Liver (tissue), 9 donors: ENCODE data around the gene CCDC30. TPM values are rescaled to one million over a fixed set of nuclear protein-coding genes. Genes with fewer than 3 reads are reported as not detected.

Source experiments
- DNase-seq: peaks from one replicate; pipeline ENCODE4 v3.0.0-alpha.2; 2017; ENCODE audit warnings: low spot score
- H3K27ac ChIP-seq, 2 donors: one replicate each; pipeline ENCODE4 v1.7.0; 2013; ENCODE audit warnings: inconsistent platforms in 2 of 2, low read length in 2 of 2, control low read depth in 1 of 2, low read depth in 1 of 2, mild to moderate bottlenecking in 1 of 2
- H3K27me3 ChIP-seq, 4 donors: one replicate each; pipeline versions ENCODE4 v1.6.1 to v1.7.0; 2013; ENCODE audit warnings: low read length in 3 of 4, inconsistent platforms in 1 of 4, mild to moderate bottlenecking in 1 of 4, moderate library complexity in 1 of 4; ENCODE audit not compliant: control insufficient read depth in 4 of 4, insufficient read depth in 4 of 4
- H3K36me3 ChIP-seq, 4 donors: one replicate each; pipeline versions ENCODE4 v1.6.1 to v1.7.0; 2013; ENCODE audit warnings: low read length in 3 of 4, mild to moderate bottlenecking in 3 of 4, low read depth in 1 of 4, moderate library complexity in 1 of 4; ENCODE audit not compliant: control insufficient read depth in 4 of 4, insufficient read depth in 3 of 4
- H3K4me1 ChIP-seq, 4 donors: one replicate each; pipeline versions ENCODE4 v1.6.1 to v1.7.0; 2013; ENCODE audit warnings: low read length in 3 of 4, mild to moderate bottlenecking in 3 of 4, moderate library complexity in 1 of 4; ENCODE audit not compliant: control insufficient read depth in 4 of 4, insufficient read depth in 4 of 4
- H3K4me3 ChIP-seq, 3 donors: one replicate each; pipeline versions ENCODE4 v1.6.1 to v1.7.0; 2013; ENCODE audit warnings: low read length in 3 of 3, control low read depth in 1 of 3, low read depth in 1 of 3, mild to moderate bottlenecking in 1 of 3
- H3K9ac ChIP-seq, 2 donors: one replicate each; pipeline ENCODE4 v1.7.0; 2013; ENCODE audit warnings: low read length in 2 of 2, mild to moderate bottlenecking in 2 of 2, moderate library complexity in 2 of 2, control low read depth in 1 of 2, low read depth in 1 of 2
- H3K9me3 ChIP-seq, 4 donors: one replicate each; pipeline versions ENCODE4 v1.6.1 to v1.7.0; 2013; ENCODE audit warnings: low read length in 3 of 4; ENCODE audit not compliant: control insufficient read depth in 4 of 4
- ATF3 ChIP-seq: IDR thresholded peaks from 2 replicates; pipeline ENCODE4 v1.6.1; 2016; ENCODE audit warnings: antibody characterized with exemption
- FOXA1 ChIP-seq: IDR thresholded peaks from 2 replicates; pipeline ENCODE4 v1.6.1; 2016; ENCODE audit warnings: antibody characterized with exemption
- FOXA2 ChIP-seq: IDR thresholded peaks from 2 replicates; pipeline ENCODE4 v1.6.1; 2016; ENCODE audit warnings: antibody characterized with exemption
- GABPA ChIP-seq, 2 donors: IDR thresholded peaks in 1 of 2; conservative IDR thresholded peaks in 1 of 2; 2 replicates each; pipeline ENCODE4 v1.6.1; 2016; ENCODE audit warnings: antibody characterized with exemption in 2 of 2, mild to moderate bottlenecking in 1 of 2, moderate library complexity in 1 of 2
- HNF4G ChIP-seq: IDR thresholded peaks from 2 replicates; pipeline ENCODE4 v1.6.1; 2016; ENCODE audit warnings: antibody characterized with exemption
- MAX ChIP-seq: IDR thresholded peaks from 2 replicates; pipeline ENCODE4 v1.6.1; 2016; ENCODE audit warnings: antibody characterized with exemption
- RAD21 ChIP-seq, 2 donors: IDR thresholded peaks; 2 replicates each; pipeline ENCODE4 v1.6.1; 2016; ENCODE audit warnings: antibody characterized with exemption in 2 of 2, mild to moderate bottlenecking in 2 of 2
- SP1 ChIP-seq: IDR thresholded peaks from 2 replicates; pipeline ENCODE4 v1.6.1; 2018; ENCODE audit warnings: antibody characterized with exemption, mild to moderate bottlenecking
- TAF1 ChIP-seq: conservative IDR thresholded peaks from 2 replicates; pipeline ENCODE4 v1.6.1; 2016; ENCODE audit warnings: antibody characterized with exemption, mild to moderate bottlenecking
- YY1 ChIP-seq: IDR thresholded peaks from 2 replicates; pipeline ENCODE4 v1.6.1; 2016; ENCODE audit warnings: antibody characterized with exemption, mild to moderate bottlenecking
- ZBTB33 ChIP-seq: IDR thresholded peaks from 2 replicates; pipeline ENCODE4 v1.6.1; 2016; ENCODE audit warnings: antibody characterized with exemption
- WGBS: extraction: QIAGEN DNeasy Blood & Tissue Kit; methylation state at CpG from one replicate; pipeline ENCODE4 v1.1.7; 2013; 5-methylcytosine and 5-hydroxymethylcytosine counted together
- polyA plus RNA-seq, 2 donors: library from polyadenylated mRNA; stranded (reverse) in 1 of 2; unstranded in 1 of 2; fragments of 200-250 nt in 1 of 2; fragments of >200 nt in 1 of 2; fragmentation: Nextera tagmentation in 1 of 2; extraction: Ambion mirVana in 1 of 2; gene quantifications; one replicate each; pipeline versions ENCODE4 v1.2.1 to v1.2.3, GENCODE V29; 2013 to 2015
- total RNA-seq, 2 donors: library from RNA; depleted of rRNA; stranded (reverse); fragments of >200 nt; gene quantifications; one replicate each; pipeline ENCODE4 v1.2.3, GENCODE V29; 2014
- TF ChIP-seq, protein P1 (sequence below): IDR thresholded peaks from 2 replicates; pipeline ENCODE4 v1.6.1; 2016; ENCODE audit warnings: antibody characterized with exemption, mild to moderate bottlenecking
- donor health status: healthy.
- donor health status: healthy.
- donor health status: healthy.
- donor health status: healthy.
- donor health status: healthy.

The CCDC30 gene
- total and polyA plus RNA-seq, 4 donors: 0.07 to 2.0 (median 1.3) TPM

DNA sequence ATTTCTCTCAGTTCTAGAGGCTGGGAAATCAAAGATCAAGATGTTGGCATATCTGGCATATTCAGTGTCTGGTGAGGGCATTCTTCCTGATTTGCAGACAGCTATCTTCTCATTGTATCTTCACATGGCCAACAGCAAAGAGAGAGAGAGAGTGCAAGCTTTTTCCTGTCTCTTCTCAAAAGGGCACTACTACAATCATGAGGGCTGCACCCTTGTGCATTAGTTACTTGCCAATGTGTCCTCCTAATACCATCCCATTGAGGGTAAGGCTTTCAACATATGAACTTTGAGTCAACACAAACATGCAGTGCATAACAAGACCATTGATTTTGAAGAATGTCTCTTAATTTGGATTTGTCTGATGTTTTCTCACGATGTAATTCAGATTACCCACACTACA lies 78.0 kb downstream of the CCDC30 start (continued):
- TF ChIP-seq, protein P1, sequence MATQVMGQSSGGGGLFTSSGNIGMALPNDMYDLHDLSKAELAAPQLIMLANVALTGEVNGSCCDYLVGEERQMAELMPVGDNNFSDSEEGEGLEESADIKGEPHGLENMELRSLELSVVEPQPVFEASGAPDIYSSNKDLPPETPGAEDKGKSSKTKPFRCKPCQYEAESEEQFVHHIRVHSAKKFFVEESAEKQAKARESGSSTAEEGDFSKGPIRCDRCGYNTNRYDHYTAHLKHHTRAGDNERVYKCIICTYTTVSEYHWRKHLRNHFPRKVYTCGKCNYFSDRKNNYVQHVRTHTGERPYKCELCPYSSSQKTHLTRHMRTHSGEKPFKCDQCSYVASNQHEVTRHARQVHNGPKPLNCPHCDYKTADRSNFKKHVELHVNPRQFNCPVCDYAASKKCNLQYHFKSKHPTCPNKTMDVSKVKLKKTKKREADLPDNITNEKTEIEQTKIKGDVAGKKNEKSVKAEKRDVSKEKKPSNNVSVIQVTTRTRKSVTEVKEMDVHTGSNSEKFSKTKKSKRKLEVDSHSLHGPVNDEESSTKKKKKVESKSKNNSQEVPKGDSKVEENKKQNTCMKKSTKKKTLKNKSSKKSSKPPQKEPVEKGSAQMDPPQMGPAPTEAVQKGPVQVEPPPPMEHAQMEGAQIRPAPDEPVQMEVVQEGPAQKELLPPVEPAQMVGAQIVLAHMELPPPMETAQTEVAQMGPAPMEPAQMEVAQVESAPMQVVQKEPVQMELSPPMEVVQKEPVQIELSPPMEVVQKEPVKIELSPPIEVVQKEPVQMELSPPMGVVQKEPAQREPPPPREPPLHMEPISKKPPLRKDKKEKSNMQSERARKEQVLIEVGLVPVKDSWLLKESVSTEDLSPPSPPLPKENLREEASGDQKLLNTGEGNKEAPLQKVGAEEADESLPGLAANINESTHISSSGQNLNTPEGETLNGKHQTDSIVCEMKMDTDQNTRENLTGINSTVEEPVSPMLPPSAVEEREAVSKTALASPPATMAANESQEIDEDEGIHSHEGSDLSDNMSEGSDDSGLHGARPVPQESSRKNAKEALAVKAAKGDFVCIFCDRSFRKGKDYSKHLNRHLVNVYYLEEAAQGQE: no peak

GRCh38 chr1:42551180-42551579 lies 88.1 kb downstream of the CCDC30 start:
- Histone ChIP-seq H3K9ac (no peak overlapping the region), H3K27me3 (no peaks in the 10 kb centered on the region), H3K4me3 (no peak overlapping the region), H3K9me3 (no peaks in the 10 kb centered on the region), H3K27ac (no peak overlapping the region), H3K36me3 (no peaks in the 10 kb centered on the region), H3K4me1 (no peaks in the 10 kb centered on the region)
- no peak for DNase-seq
- TF ChIP-seq YY1: no peak
- no peak for TF ChIP-seq GABPA (IDR thresholded peaks at IDR 0.05 in 1 of 2, conservative IDR thresholded peaks at IDR 0.05 in 1 of 2)
- no peak for TF ChIP-seq RAD21 (IDR thresholded peaks at IDR 0.05)
- no peak for TF ChIP-seq ATF3
- no peak for TF ChIP-seq FOXA2
- no peak for TF ChIP-seq HNF4G
- TF ChIP-seq SP1: no peak
- no peak for TF ChIP-seq TAF1
- no peak for TF ChIP-seq FOXA1
- TF ChIP-seq ZBTB33: no peak
- WGBS: 90% methylated on average over 3 of the region's 3 CpGs

GRCh38 chr1:42551590-42551989 lies 88.5 kb downstream of the CCDC30 start:
- Histone ChIP-seq H3K4me1 (no peaks in the 10 kb centered on the region), H3K4me3 (no peak overlapping the region), H3K27ac (no peak overlapping the region), H3K9me3 (no peaks in the 10 kb centered on the region), H3K9ac (no peak overlapping the region), H3K27me3 (no peaks in the 10 kb centered on the region), H3K36me3 (no peaks in the 10 kb centered on the region)
- no peak for TF ChIP-seq MAX
- WGBS: 89% methylated on average over 3 of the region's 3 CpGs
- no peak for DNase-seq
